Measurements from ENCODE around the gene ERMP1.
"Not testable (repeated sequence)": the region's sequence is repeated elsewhere in the genome, so short reads cannot be mapped to it uniquely, and the experiment has no call there.

Gene ERMP1

DNA sequence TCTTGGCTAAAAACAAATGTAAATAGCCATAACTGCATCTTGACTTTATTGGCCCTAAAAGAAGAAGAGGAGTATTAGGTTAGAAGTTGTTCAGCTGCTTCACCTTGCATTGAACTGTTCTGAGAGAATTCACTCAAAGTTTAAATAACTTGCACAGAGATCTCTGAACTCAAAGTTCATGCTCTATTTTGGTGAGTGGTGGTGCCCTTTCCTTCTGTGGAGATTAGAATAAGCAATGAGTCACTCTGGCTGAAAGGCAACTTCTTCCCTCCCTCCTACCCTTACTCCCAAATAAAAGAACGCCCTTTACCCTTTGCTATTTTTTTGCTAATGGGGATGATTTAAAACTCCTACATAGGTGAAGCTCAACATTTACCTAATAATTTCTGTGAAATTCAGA lies 48.9 kb downstream of the ERMP1 start:
- Histone ChIP-seq H3K4me3 (ENCODE audit: extremely low read depth, insufficient read depth, low read length, poor library complexity, severe bottlenecking) (no peak overlapping the region), H3K4me1 (ENCODE audit: control insufficient read depth, insufficient read depth, low read length, poor library complexity, severe bottlenecking) (peaks cover 8% of the 10 kb centered on the region), H3K36me3 (ENCODE audit: control insufficient read depth, insufficient read depth, low read length) (peaks cover 38% of the 10 kb centered on the region), H3K27ac (ENCODE audit: low read depth, low read length, severe bottlenecking) (no peak overlapping the region), H3K9me3 (ENCODE audit: control insufficient read depth, low read length) (peaks cover 5% of the 10 kb centered on the region)
- no CpG with 5 or more reads among the region's 1 CpG for WGBS, 2 experiments (ENCODE audit: insufficient coverage in 2 of 2)

DNA sequence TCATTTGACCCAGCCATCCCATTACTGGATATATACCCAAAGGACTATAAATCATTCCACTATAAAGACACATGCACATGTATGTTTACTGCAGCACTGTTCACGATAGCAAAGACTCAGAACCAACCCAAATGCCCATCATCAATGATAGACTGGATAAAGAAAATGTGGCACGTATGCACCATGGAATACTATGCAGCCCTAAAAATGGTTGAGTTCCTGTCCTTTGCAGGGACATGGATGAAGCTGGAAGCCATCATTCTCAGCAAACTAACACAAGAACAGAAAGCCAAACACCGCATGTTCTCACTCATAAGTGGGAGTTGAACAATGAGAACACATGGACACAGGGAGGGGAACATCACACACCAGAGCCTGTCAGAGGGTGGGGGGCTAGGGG lies 49.5 kb downstream of the ERMP1 start:
- not testable (repeated sequence) for H3K4me1 ChIP-seq (ENCODE audit: control insufficient read depth, insufficient read depth, low read length, poor library complexity, severe bottlenecking); H3K27ac ChIP-seq (ENCODE audit: low read depth, low read length, severe bottlenecking); H3K4me3 ChIP-seq (ENCODE audit: extremely low read depth, insufficient read depth, low read length, poor library complexity, severe bottlenecking)
- H3K9me3 ChIP-seq (ENCODE audit: control insufficient read depth, low read length) = peaks cover 11% of the 10 kb centered on the region
- peaks cover 43% of the 10 kb centered on the region for H3K36me3 ChIP-seq (ENCODE audit: control insufficient read depth, insufficient read depth, low read length)
- WGBS, 2 experiments (ENCODE audit: insufficient coverage in 2 of 2) = 100% methylated on average over 1 of the region's 3 CpGs; no CpG with 5 or more reads in 1 of the 2 experiments

DNA sequence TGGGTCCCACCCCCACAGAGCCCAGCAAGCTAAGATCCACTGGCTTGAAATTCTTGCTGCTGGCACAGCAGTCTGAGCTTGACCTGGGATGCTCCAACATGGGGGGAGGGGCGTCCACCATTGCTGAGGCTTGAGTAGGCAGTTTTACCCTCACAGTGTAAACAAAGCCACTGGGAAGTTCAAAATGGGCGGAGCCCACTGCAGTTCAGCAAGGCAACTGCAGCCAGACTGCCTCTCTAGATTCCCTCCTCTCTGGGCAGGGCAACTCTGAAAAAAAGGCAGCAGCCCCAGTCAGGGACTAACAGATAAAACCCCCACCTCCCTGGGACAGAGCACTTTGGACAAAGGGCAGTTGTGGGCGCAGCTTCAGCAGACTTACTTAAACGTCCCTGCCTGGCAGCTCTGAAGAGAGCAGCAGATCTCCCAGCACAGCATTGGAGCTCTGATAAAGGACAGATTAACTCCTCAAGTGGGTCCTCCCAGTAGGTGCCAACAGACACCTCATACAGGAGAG lies 53.2 kb downstream of the ERMP1 start:
- Histone ChIP-seq H3K9me3 (ENCODE audit: control insufficient read depth, low read length) (peaks cover 18% of the 10 kb centered on the region), H3K36me3 (ENCODE audit: control insufficient read depth, insufficient read depth, low read length) (peaks cover 68% of the 10 kb centered on the region)
- WGBS, 2 experiments (ENCODE audit: insufficient coverage in 2 of 2) = 87 to 100% methylated on average over 3 of the region's 4 CpGs
- not testable (repeated sequence) for H3K4me3 ChIP-seq (ENCODE audit: extremely low read depth, insufficient read depth, low read length, poor library complexity, severe bottlenecking); H3K27ac ChIP-seq (ENCODE audit: low read depth, low read length, severe bottlenecking); H3K4me1 ChIP-seq (ENCODE audit: control insufficient read depth, insufficient read depth, low read length, poor library complexity, severe bottlenecking)

- H3K4me1 ChIP-seq (ENCODE audit: control insufficient read depth, insufficient read depth, low read length, poor library complexity, severe bottlenecking) = no peaks in the 10 kb centered on the region
- H3K4me3 ChIP-seq (ENCODE audit: extremely low read depth, insufficient read depth, low read length, poor library complexity, severe bottlenecking) = no peak overlapping the region
- WGBS, 2 experiments (ENCODE audit: insufficient coverage in 2 of 2) = 80% methylated on average over 1 of the region's 1 CpG; no CpG with 5 or more reads in 1 of the 2 experiments
- peaks cover 77% of the 10 kb centered on the region for H3K36me3 ChIP-seq (ENCODE audit: control insufficient read depth, insufficient read depth, low read length)
- no peak overlapping the region for H3K27ac ChIP-seq (ENCODE audit: low read depth, low read length, severe bottlenecking)
- H3K9me3 ChIP-seq (ENCODE audit: control insufficient read depth, low read length) = peaks cover 18% of the 10 kb centered on the region
Measured at GRCh38 chr9:5778805-5779204, 54.1 kb downstream of the ERMP1 start.

GRCh38 chr9:5773324-5773999 lies 59.5 kb downstream of the ERMP1 start:
- peaks cover 84% of the 10 kb centered on the region for H3K36me3 ChIP-seq (ENCODE audit: control insufficient read depth, insufficient read depth, low read length)
- H3K4me3 ChIP-seq (ENCODE audit: extremely low read depth, insufficient read depth, low read length, poor library complexity, severe bottlenecking) = no peak overlapping the region
- WGBS, 2 experiments (ENCODE audit: insufficient coverage in 2 of 2) = 100% methylated on average over 2 of the region's 3 CpGs; no CpG with 5 or more reads in 1 of the 2 experiments
- no peak overlapping the region for H3K27ac ChIP-seq (ENCODE audit: low read depth, low read length, severe bottlenecking)
- H3K4me1 ChIP-seq (ENCODE audit: control insufficient read depth, insufficient read depth, low read length, poor library complexity, severe bottlenecking) = no peaks in the 10 kb centered on the region
- H3K9me3 ChIP-seq (ENCODE audit: control insufficient read depth, low read length) = peaks cover 8% of the 10 kb centered on the region

GRCh38 chr9:5767968-5768932 lies 64.7 kb downstream of the ERMP1 start:
- Histone ChIP-seq H3K4me1 (ENCODE audit: control insufficient read depth, insufficient read depth, low read length, poor library complexity, severe bottlenecking) (no peaks in the 10 kb centered on the region), H3K4me3 (ENCODE audit: extremely low read depth, insufficient read depth, low read length, poor library complexity, severe bottlenecking) (no peak overlapping the region), H3K27ac (ENCODE audit: low read depth, low read length, severe bottlenecking) (no peak overlapping the region), H3K9me3 (ENCODE audit: control insufficient read depth, low read length) (no peaks in the 10 kb centered on the region), H3K36me3 (ENCODE audit: control insufficient read depth, insufficient read depth, low read length) (peaks cover 87% of the 10 kb centered on the region)
- WGBS, 2 experiments (ENCODE audit: insufficient coverage in 2 of 2) = 80% methylated on average over 1 of the region's 5 CpGs; no CpG with 5 or more reads in 1 of the 2 experiments

GRCh38 chr9:5764130-5764868 lies 68.6 kb downstream of the ERMP1 start:
- Histone ChIP-seq H3K4me3 (ENCODE audit: extremely low read depth, insufficient read depth, low read length, poor library complexity, severe bottlenecking) (no peak overlapping the region), H3K27ac (ENCODE audit: low read depth, low read length, severe bottlenecking) (no peak overlapping the region), H3K4me1 (ENCODE audit: control insufficient read depth, insufficient read depth, low read length, poor library complexity, severe bottlenecking) (no peaks in the 10 kb centered on the region), H3K36me3 (ENCODE audit: control insufficient read depth, insufficient read depth, low read length) (peaks cover 84% of the 10 kb centered on the region), H3K9me3 (ENCODE audit: control insufficient read depth, low read length) (no peaks in the 10 kb centered on the region)
- no CpG with 5 or more reads among the region's 1 CpG for WGBS, 2 experiments (ENCODE audit: insufficient coverage in 2 of 2)

DNA sequence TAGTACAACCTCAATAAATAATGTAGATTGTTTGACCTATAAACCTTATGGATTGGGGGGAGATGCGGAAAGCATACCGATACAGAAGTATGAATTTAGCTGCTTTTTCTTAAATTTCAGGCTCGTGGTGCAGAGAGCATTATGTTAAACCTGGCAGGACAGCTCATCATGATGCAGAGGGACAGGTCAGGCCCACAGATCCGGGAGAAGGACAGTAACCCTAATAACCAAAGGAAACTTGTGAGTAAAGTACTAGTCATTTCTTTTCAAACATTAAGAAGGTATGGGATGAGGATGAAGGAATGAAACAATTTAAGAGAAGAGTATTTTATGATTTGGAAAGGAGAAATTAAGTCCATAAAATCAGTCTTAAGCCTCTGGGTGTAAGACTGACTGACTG lies 70.5 kb downstream of the ERMP1 start:
- no peaks in the 10 kb centered on the region for H3K4me1 ChIP-seq (ENCODE audit: control insufficient read depth, insufficient read depth, low read length, poor library complexity, severe bottlenecking)
- peaks cover 77% of the 10 kb centered on the region for H3K36me3 ChIP-seq (ENCODE audit: control insufficient read depth, insufficient read depth, low read length)
- no peaks in the 10 kb centered on the region for H3K9me3 ChIP-seq (ENCODE audit: control insufficient read depth, low read length)
- H3K4me3 ChIP-seq (ENCODE audit: extremely low read depth, insufficient read depth, low read length, poor library complexity, severe bottlenecking) = no peak overlapping the region
- H3K27ac ChIP-seq (ENCODE audit: low read depth, low read length, severe bottlenecking) = no peak overlapping the region
- 92 to 100% methylated on average over 3 to 4 of the region's 4 CpGs for WGBS, 2 experiments (ENCODE audit: insufficient coverage in 2 of 2)

DNA sequence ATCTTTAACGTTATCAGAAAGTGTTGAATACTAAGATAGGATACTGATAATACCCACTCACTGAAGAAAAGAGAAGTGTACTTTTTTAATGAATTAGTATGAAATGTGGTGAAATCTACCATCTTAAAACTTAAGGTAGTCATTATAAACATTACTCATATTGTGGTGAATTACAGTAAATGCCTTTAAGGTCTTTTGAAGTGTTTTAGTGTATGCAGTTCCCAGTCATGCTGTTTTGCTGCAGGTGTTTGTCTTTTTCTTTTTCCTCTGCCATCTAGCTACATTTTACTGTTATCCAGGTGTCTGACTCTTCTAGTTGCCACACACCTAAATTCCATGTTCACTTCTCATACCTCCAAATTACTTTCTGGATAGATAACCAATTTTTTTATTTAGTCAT lies 72.6 kb downstream of the ERMP1 start:
- peaks cover 74% of the 10 kb centered on the region for H3K36me3 ChIP-seq (ENCODE audit: control insufficient read depth, insufficient read depth, low read length)
- no CpG with 5 or more reads among the region's 1 CpG for WGBS, 2 experiments (ENCODE audit: insufficient coverage in 2 of 2)

DNA sequence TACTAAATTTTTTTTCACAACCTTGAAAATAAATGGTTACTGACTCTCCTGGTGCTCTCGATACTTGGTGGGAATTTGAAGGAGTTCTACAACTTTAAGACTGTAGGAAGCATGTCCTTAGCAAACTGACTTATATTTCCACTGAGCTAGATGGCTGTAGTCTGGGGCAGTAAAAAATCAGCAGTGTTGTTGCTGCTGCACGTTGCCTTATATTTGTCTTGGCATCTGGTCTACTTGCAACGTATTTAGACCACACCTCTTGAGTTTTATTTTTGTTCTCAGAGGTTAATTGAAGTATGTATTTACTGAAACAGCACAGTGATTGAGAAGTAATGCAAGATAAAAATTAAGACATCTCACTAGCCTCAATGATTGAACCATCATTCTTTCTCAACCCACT lies 76.3 kb downstream of the ERMP1 start:
- Histone ChIP-seq H3K4me1 (ENCODE audit: control insufficient read depth, insufficient read depth, low read length, poor library complexity, severe bottlenecking) (no peaks in the 10 kb centered on the region), H3K9me3 (ENCODE audit: control insufficient read depth, low read length) (no peaks in the 10 kb centered on the region), H3K4me3 (ENCODE audit: extremely low read depth, insufficient read depth, low read length, poor library complexity, severe bottlenecking) (no peak overlapping the region), H3K27ac (ENCODE audit: low read depth, low read length, severe bottlenecking) (no peak overlapping the region), H3K36me3 (ENCODE audit: control insufficient read depth, insufficient read depth, low read length) (peaks cover 64% of the 10 kb centered on the region)
- 94 to 100% methylated on average over 1 to 2 of the region's 3 CpGs for WGBS, 2 experiments (ENCODE audit: insufficient coverage in 2 of 2)

More for the DNA sequence above, 72.6 kb downstream of the ERMP1 start:
- H3K9me3 ChIP-seq (ENCODE audit: control insufficient read depth, low read length) = no peaks in the 10 kb centered on the region
- H3K27ac ChIP-seq (ENCODE audit: low read depth, low read length, severe bottlenecking) = no peak overlapping the region
- no peak overlapping the region for H3K4me3 ChIP-seq (ENCODE audit: extremely low read depth, insufficient read depth, low read length, poor library complexity, severe bottlenecking)
- no peaks in the 10 kb centered on the region for H3K4me1 ChIP-seq (ENCODE audit: control insufficient read depth, insufficient read depth, low read length, poor library complexity, severe bottlenecking)

Data from mesodermal cell (in vitro differentiated cells).